WTC11 (cell line): Measurements from ENCODE around the gene SFI1. TPM values are rescaled to one million over a fixed set of nuclear protein-coding genes. Genes with fewer than 3 reads are reported as not detected.

Source experiments
- ATAC-seq: fragments of 200-7000 bp; cut with Tn5 transposase; 2 replicates; pipeline ENCODE4 v1.10.0; 2021; ENCODE audit warnings: mild to moderate bottlenecking, moderate library complexity
- CTCF ChIA-PET: fragments of 300-600 bp; sonication (Branson Sonifier 250); formaldehyde crosslinking; loops from one replicate; lab custom pipeline; 2021; ENCODE audit warnings: antibody characterized with exemption; lab: Charles Lee
- POLR2A ChIA-PET: fragments of 350-600 bp; sonication (Branson Sonifier 250); formaldehyde crosslinking; loops from one replicate; lab custom pipeline; 2021; ENCODE audit warnings: antibody characterized with exemption; lab: Charles Lee
- DNase-seq: peaks from one replicate; pipeline ENCODE4 v3.0.0; 2021; ENCODE audit warnings: low spot score
- H3K27ac Mint-ChIP-seq: 2 replicates; pipeline ENCODE4 v1.8.0; 2021; ENCODE audit warnings: mixed read lengths
- H3K27me3 Mint-ChIP-seq: 2 replicates; pipeline ENCODE4 v1.8.0; 2021; ENCODE audit warnings: low read depth, mild to moderate bottlenecking, moderate library complexity, mixed read lengths
- H3K36me3 Mint-ChIP-seq: 2 replicates; pipeline ENCODE4 v1.8.0; 2021; ENCODE audit warnings: mixed read lengths
- H3K4me1 Mint-ChIP-seq: 2 replicates; pipeline ENCODE4 v1.8.0; 2022; ENCODE audit warnings: mixed read lengths
- H3K4me3 Mint-ChIP-seq: 2 replicates; pipeline ENCODE4 v1.8.0; 2021; ENCODE audit warnings: mild to moderate bottlenecking, moderate library complexity, mixed read lengths
- H3K9me3 Mint-ChIP-seq: 2 replicates; pipeline ENCODE4 v1.8.0; 2021; ENCODE audit warnings: mixed read lengths
- CREB1 ChIP-seq: sonication (generic); formaldehyde crosslinking; IDR thresholded peaks from 2 replicates; pipeline ENCODE4 v1.8.0; 2023; ENCODE audit warnings: mild to moderate bottlenecking, missing genetic modification reagents
- E2F5 ChIP-seq: sonication (generic); formaldehyde crosslinking; IDR thresholded peaks from 2 replicates; pipeline ENCODE4 v1.8.1; 2022; ENCODE audit warnings: mild to moderate bottlenecking, moderate library complexity, missing genetic modification reagents
- GRHL2 ChIP-seq: fragments of 250-450 bp; sonication (Bioruptor Pico); IDR thresholded peaks from 2 replicates; pipeline ENCODE4 v1.8.0; 2022; ENCODE audit warnings: mild to moderate bottlenecking, moderate library complexity; ENCODE audit not compliant: insufficient replicate concordance, severe bottlenecking
- HMGA2 ChIP-seq: fragments of 250-450 bp; sonication (Bioruptor Pico); IDR thresholded peaks from 2 replicates; pipeline ENCODE4 v1.4.0; 2021; ENCODE audit warnings: mild to moderate bottlenecking, moderate library complexity
- KAT7 ChIP-seq: sonication (generic); formaldehyde crosslinking; IDR thresholded peaks from 2 replicates; pipeline ENCODE4 v1.8.1; 2023; ENCODE audit warnings: missing genetic modification reagents, mild to moderate bottlenecking, borderline replicate concordance
- NFYB ChIP-seq: sonication (generic); formaldehyde crosslinking; conservative IDR thresholded peaks from 2 replicates; pipeline ENCODE4 v1.8.0; 2022; ENCODE audit warnings: low read depth, missing genetic modification reagents
- NR1H2 ChIP-seq: sonication (generic); formaldehyde crosslinking; IDR thresholded peaks from 2 replicates; pipeline ENCODE4 v1.9.0; 2021; ENCODE audit warnings: mild to moderate bottlenecking, moderate library complexity, missing genetic modification reagents
- NR2C2 ChIP-seq: sonication (generic); formaldehyde crosslinking; IDR thresholded peaks from 2 replicates; pipeline ENCODE4 v1.8.0; 2022; ENCODE audit warnings: mild to moderate bottlenecking, missing genetic modification reagents
- NR3C1 ChIP-seq: sonication (generic); formaldehyde crosslinking; conservative IDR thresholded peaks from 2 replicates; pipeline ENCODE4 v1.8.1; 2023; ENCODE audit warnings: low read depth, mild to moderate bottlenecking, missing genetic modification reagents
- OVOL2 ChIP-seq: fragments of 250-450 bp; sonication (Bioruptor Pico); IDR thresholded peaks from 2 replicates; pipeline ENCODE4 v1.9.0; 2021; ENCODE audit warnings: mild to moderate bottlenecking, borderline replicate concordance
- RELA ChIP-seq: sonication (generic); formaldehyde crosslinking; IDR thresholded peaks from 2 replicates; pipeline ENCODE4 v1.8.1; 2022; ENCODE audit warnings: missing genetic modification reagents, mild to moderate bottlenecking, borderline replicate concordance
- SMAD4 ChIP-seq: sonication (generic); formaldehyde crosslinking; IDR thresholded peaks from 2 replicates; pipeline ENCODE4 v1.8.0; 2022; ENCODE audit warnings: mild to moderate bottlenecking, missing genetic modification reagents
- TEAD1 ChIP-seq: sonication (generic); formaldehyde crosslinking; IDR thresholded peaks from 2 replicates; pipeline ENCODE4 v1.8.0; 2022; ENCODE audit warnings: mild to moderate bottlenecking, missing genetic modification reagents
- TEAD4 ChIP-seq: sonication (generic); formaldehyde crosslinking; IDR thresholded peaks from 2 replicates; pipeline ENCODE4 v1.8.0; 2022; ENCODE audit warnings: mild to moderate bottlenecking, missing genetic modification reagents
- TP53 ChIP-seq: sonication (generic); formaldehyde crosslinking; IDR thresholded peaks from 2 replicates; pipeline ENCODE4 v1.8.1; 2023; ENCODE audit warnings: mild to moderate bottlenecking, missing genetic modification reagents
- ZBTB43 ChIP-seq: sonication (generic); formaldehyde crosslinking; IDR thresholded peaks from 2 replicates; pipeline ENCODE4 v1.8.1; 2023; ENCODE audit warnings: mild to moderate bottlenecking, missing genetic modification reagents
- ZNF121 ChIP-seq: sonication (generic); formaldehyde crosslinking; IDR thresholded peaks from 2 replicates; pipeline ENCODE4 v1.8.0; 2023; ENCODE audit warnings: missing genetic modification reagents
- ZNF138 ChIP-seq: sonication (generic); formaldehyde crosslinking; conservative IDR thresholded peaks from 2 replicates; pipeline ENCODE4 v1.8.1; 2022; ENCODE audit warnings: mild to moderate bottlenecking, moderate library complexity, missing genetic modification reagents
- ZNF396 ChIP-seq: fragments of 250-450 bp; sonication (Bioruptor Pico); IDR thresholded peaks from 2 replicates; pipeline ENCODE4 v1.8.0; 2021; ENCODE audit warnings: mild to moderate bottlenecking, moderate library complexity, borderline replicate concordance
- ZNF423 ChIP-seq: fragments of 250-450 bp; sonication (Bioruptor Pico); IDR thresholded peaks from 2 replicates; pipeline ENCODE4 v2.1.2; 2022; ENCODE audit warnings: mild to moderate bottlenecking, moderate library complexity
- total RNA-seq: library from RNA; stranded (reverse); gene quantifications from 3 replicates; pipeline ENCODE4 v1.2.3, GENCODE V29; 2021
- TF ChIP-seq, protein P1 (sequence below): fragments of 250-450 bp; sonication (Bioruptor Pico); IDR thresholded peaks from 2 replicates; pipeline ENCODE4 v2.1.2; 2022; ENCODE audit warnings: mild to moderate bottlenecking, moderate library complexity
- TF ChIP-seq, protein P2 (sequence below): fragments of 250-450 bp; sonication (Bioruptor Pico); IDR thresholded peaks from 2 replicates; pipeline ENCODE4 v1.9.0; 2021; ENCODE audit warnings: moderate library complexity, mild to moderate bottlenecking, inconsistent platforms, borderline replicate concordance
- TF ChIP-seq, protein P3 (sequence below): sonication (generic); formaldehyde crosslinking; IDR thresholded peaks from 2 replicates; pipeline ENCODE4 v1.8.1; 2023; ENCODE audit warnings: mild to moderate bottlenecking, missing genetic modification reagents

Gene SFI1
- total RNA-seq, 1 experiment from 2014 or later: 43.6 TPM

DNA sequence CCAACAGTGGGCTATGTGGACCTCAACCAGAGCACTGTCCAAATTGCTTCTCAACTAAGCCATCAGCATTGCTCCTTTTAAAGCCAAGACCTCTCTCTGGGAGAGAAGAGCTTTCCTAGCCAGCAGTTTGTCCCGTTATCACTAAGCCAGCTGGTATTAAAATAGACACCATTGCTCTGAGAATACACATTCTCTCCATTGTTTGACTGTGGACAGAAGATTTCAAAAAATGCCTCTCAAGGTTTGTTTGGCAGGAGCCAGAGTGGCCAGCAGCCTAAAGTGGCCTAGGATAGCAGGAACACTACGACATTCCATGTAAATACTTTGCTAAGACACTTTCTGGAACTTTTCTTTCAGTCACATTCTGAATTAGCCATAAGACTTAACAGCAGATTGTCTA lies 48.0 kb upstream of the SFI1 start:
- ChIA-PET CTCF (interaction anchor here (1.3 kb wide), 1 partner anchor 217 kb away, joined by 4 read pairs; no protein-coding TSS in a partner anchor), POLR2A (interaction anchor here (1.3 kb wide), 1 partner anchor 11 kb away, joined by 3 read pairs; no protein-coding TSS in a partner anchor)
- no peak for ATAC-seq
- H3K36me3 Mint-ChIP-seq: peaks cover 6% of the 10 kb centered on the region; the same call in 1 of the 2 replicates
- no peak overlapping the region for H3K4me3 Mint-ChIP-seq
- H3K27me3 Mint-ChIP-seq: no peaks in the 10 kb centered on the region
- H3K27ac Mint-ChIP-seq: no peak overlapping the region
- no peak for DNase-seq
- no peaks in the 10 kb centered on the region for H3K9me3 Mint-ChIP-seq
- TF ChIP-seq SMAD4 (CRISPR knock-in tag) (no peak), ZNF138 (CRISPR knock-in tag) (no peak), TP53 (no peak), NR1H2 (no peak), ZNF121 (CRISPR knock-in tag) (no peak)
- TF ChIP-seq, protein P1, sequence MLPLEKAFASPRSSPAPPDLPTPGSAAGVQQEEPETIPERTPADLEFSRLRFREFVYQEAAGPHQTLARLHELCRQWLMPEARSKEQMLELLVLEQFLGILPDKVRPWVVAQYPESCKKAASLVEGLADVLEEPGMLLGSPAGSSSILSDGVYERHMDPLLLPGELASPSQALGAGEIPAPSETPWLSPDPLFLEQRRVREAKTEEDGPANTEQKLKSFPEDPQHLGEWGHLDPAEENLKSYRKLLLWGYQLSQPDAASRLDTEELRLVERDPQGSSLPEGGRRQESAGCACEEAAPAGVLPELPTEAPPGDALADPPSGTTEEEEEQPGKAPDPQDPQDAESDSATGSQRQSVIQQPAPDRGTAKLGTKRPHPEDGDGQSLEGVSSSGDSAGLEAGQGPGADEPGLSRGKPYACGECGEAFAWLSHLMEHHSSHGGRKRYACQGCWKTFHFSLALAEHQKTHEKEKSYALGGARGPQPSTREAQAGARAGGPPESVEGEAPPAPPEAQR: no peak
- no peaks in the 10 kb centered on the region for H3K4me1 Mint-ChIP-seq

GRCh38 chr22:31449506-31449905 lies 46.8 kb upstream of the SFI1 start:
- no peak for TF ChIP-seq E2F5 (CRISPR knock-in tag)
- no peak for TF ChIP-seq GRHL2 (CRISPR knock-in tag)
- no peak for TF ChIP-seq KAT7 (CRISPR knock-in tag)
- TF ChIP-seq, protein P2, sequence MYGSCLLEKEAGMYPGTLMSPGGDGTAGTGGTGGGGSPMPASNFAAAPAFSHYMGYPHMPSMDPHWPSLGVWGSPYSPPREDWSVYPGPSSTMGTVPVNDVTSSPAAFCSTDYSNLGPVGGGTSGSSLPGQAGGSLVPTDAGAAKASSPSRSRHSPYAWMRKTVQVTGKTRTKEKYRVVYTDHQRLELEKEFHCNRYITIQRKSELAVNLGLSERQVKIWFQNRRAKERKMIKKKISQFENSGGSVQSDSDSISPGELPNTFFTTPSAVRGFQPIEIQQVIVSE (CRISPR knock-in tag): no peak
- Mint-ChIP-seq H3K36me3 (peaks cover 14% of the 10 kb centered on the region), H3K4me1 (no peaks in the 10 kb centered on the region), H3K27ac (no peak overlapping the region), H3K4me3 (no peak overlapping the region), H3K27me3 (no peaks in the 10 kb centered on the region), H3K9me3 (no peaks in the 10 kb centered on the region)
- ChIA-PET CTCF (no interaction called here), POLR2A (no interaction called here)
- no peak for DNase-seq
- ATAC-seq: no peak

- ATAC-seq (peak; percentile 85), DNase-seq (no peak)
- no peaks in the 10 kb centered on the region for H3K27me3 Mint-ChIP-seq
- no peaks in the 10 kb centered on the region for H3K4me1 Mint-ChIP-seq
- POLR2A ChIA-PET: no interaction called here
- H3K4me3 Mint-ChIP-seq: no peak overlapping the region
- CTCF ChIA-PET: interaction anchor here (0.6 to 1.8 kb wide), 45 partner anchors 8 to 1826 kb away, joined by 3 to 15 read pairs (median 4); partner anchors contain the start of genes EIF4ENIF1, LIMK2 and SFI1
- H3K9me3 Mint-ChIP-seq: no peaks in the 10 kb centered on the region
- H3K36me3 Mint-ChIP-seq: peaks cover 23% of the 10 kb centered on the region
- no peak overlapping the region for H3K27ac Mint-ChIP-seq
- TF ChIP-seq OVOL2 (CRISPR knock-in tag): no peak
- no peak for TF ChIP-seq TEAD1
- TF ChIP-seq, protein P3, sequence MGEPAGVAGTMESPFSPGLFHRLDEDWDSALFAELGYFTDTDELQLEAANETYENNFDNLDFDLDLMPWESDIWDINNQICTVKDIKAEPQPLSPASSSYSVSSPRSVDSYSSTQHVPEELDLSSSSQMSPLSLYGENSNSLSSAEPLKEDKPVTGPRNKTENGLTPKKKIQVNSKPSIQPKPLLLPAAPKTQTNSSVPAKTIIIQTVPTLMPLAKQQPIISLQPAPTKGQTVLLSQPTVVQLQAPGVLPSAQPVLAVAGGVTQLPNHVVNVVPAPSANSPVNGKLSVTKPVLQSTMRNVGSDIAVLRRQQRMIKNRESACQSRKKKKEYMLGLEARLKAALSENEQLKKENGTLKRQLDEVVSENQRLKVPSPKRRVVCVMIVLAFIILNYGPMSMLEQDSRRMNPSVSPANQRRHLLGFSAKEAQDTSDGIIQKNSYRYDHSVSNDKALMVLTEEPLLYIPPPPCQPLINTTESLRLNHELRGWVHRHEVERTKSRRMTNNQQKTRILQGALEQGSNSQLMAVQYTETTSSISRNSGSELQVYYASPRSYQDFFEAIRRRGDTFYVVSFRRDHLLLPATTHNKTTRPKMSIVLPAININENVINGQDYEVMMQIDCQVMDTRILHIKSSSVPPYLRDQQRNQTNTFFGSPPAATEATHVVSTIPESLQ: no peak
- TF ChIP-seq ZNF396 (CRISPR knock-in tag): no peak
- no peak for TF ChIP-seq HMGA2 (CRISPR knock-in tag)
- no peak for TF ChIP-seq NR2C2
- TF ChIP-seq ZNF423 (CRISPR knock-in tag): no peak
- TF ChIP-seq KAT7 (CRISPR knock-in tag): no peak
- TF ChIP-seq ZBTB43: no peak
- TF ChIP-seq NR3C1: no peak
- no peak for TF ChIP-seq NFYB
- TF ChIP-seq TEAD4 (CRISPR knock-in tag): no peak
- no peak for TF ChIP-seq RELA (CRISPR knock-in tag)
- TF ChIP-seq CREB1 (CRISPR knock-in tag): no peak
These were observed 44.4 kb upstream of the SFI1 start for GRCh38 chr22:31451709-31452571.
